Renal pelvis (tissue), 12 donors: ENCODE results near the gene MYO16. TPM values are rescaled to one million over a fixed set of nuclear protein-coding genes. Genes with fewer than 3 reads are reported as not detected.
A peak's percentile ranks its signal among the peaks of the same experiment; 100 is the strongest.

ENCODE experiments used
- DNase-seq: peaks from one replicate; pipeline ENCODE4 v3.0.0-alpha.2; 2013
- long read RNA-seq, 16 experiments: transcript quantifications; one replicate each; lab custom pipeline, GENCODE V29; 2026
- polyA plus RNA-seq, 3 donors: library from polyadenylated mRNA; unstranded; fragments of 120-200 nt; gene quantifications; one replicate each; pipeline ENCODE4 v1.2.1, GENCODE V29; 2013; ENCODE audit not compliant: insufficient read length in 3 of 3

The MYO16 gene
- polyA plus RNA-seq: under 1 TPM; 0.26 to 0.54 (median 0.52) TPM
- long read RNA-seq, donor 1: 0 reads
- long read RNA-seq, donor 2: 0 reads
- long read RNA-seq, donor 3: 0 reads
- long read RNA-seq, donor 4: 0 reads
- long read RNA-seq, donor 5: 0 reads
- long read RNA-seq, donor 6: 0 reads
- long read RNA-seq, donor 7: 0 reads
- long read RNA-seq, donor 8: 0 reads
- long read RNA-seq, donor 9: 0 reads
- long read RNA-seq, donor 10: 0 reads
- long read RNA-seq, donor 11: 0 reads
- long read RNA-seq, donor 12: 0 reads
- long read RNA-seq, donor 13: 0 reads
- long read RNA-seq, donor 14: 0 reads
- long read RNA-seq, donor 15: 0 reads
- long read RNA-seq, donor 16: 0 reads

DNA sequence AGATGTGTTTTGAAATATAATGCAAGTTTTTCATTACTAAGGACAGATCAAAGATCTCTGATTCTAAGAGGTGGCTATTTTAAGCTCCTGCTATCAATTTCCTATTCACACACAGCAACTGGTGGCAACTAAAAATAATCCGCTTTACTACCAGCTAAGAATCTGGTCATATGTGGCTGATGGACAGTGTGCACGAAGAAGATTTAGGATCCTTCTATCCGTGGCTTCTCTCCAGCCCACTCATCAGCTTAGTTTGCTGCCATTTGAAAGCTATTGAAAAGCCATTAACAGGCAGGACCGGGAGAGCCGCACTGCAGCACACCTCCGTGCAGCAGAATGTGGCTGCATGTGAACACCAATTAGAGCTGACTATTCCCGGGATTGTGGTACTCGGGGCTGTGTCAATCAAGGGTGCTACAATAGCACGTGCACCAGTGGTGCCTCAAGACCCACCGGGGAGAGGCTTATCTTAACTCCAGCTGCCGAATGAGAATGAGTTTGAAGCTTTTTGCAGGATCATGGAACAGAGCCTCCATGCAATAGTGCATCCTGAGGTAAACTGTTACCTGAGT is at the start of gene MYO16:
TSS of gene MYO16 (plus strand) at position 431 of the 572 bp plus-strand sequence. CDS start 234 bp downstream, outside the sequence.
- DNase-seq: no peak

DNA sequence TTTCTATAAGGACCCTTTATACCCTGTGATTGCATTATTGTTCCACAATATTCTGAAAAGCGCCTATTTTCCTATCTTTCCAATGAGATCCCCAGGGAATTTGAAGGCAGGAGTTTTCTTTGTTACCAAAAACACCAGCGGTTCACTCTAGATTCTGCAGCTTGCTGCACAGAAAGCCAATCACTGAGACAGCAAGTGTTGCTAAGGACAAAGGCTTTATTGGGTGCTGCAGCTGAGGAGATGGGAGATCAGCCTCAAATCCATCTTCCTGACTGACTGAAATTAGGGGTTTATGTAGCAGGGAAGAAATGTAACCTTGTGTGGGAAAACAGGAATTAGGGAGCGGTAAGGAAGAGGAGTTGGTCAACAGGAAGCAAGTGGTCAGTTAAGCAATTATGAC is 42.6 kb upstream of the MYO16 start:
- no peak for DNase-seq

DNA sequence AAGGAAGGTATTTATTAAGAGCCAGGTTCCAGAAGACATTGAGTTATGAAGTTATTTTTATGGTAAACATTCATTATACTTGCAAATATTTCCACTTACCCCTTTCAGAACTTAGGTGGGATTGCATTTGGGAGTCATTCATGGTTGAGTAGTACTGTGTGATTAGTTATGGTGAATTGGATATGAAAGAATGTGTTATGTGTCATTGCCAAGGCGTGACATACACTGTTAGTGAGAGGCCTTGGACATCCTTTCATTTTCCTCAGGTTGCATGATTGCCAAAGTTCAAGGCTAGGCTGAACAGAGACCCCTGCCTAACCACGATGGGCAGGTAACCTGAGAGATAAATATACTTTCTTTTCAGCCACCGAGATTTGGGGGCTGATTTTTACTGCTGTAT is 40.9 kb upstream of the MYO16 start:
- no peak for DNase-seq

DNA sequence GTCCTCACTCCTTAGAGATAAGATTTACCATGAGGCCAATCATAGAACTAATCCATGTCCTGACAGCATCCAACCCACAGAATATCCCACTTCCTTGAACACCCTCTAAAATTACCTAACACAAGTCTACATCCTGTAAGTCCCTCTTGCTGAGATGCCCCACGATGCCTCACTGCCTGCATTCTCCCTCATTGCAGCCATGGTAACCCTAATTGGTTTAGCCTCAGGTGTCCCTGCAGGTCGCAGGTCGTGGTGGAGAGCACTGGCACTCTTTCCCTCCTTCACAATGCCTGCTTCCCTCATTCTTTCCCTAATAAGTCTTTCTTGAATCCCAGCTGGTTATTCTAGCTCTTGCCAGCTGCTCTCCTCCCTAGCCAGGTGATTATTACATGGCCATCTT is 35.3 kb upstream of the MYO16 start:
- no peak for DNase-seq

DNA sequence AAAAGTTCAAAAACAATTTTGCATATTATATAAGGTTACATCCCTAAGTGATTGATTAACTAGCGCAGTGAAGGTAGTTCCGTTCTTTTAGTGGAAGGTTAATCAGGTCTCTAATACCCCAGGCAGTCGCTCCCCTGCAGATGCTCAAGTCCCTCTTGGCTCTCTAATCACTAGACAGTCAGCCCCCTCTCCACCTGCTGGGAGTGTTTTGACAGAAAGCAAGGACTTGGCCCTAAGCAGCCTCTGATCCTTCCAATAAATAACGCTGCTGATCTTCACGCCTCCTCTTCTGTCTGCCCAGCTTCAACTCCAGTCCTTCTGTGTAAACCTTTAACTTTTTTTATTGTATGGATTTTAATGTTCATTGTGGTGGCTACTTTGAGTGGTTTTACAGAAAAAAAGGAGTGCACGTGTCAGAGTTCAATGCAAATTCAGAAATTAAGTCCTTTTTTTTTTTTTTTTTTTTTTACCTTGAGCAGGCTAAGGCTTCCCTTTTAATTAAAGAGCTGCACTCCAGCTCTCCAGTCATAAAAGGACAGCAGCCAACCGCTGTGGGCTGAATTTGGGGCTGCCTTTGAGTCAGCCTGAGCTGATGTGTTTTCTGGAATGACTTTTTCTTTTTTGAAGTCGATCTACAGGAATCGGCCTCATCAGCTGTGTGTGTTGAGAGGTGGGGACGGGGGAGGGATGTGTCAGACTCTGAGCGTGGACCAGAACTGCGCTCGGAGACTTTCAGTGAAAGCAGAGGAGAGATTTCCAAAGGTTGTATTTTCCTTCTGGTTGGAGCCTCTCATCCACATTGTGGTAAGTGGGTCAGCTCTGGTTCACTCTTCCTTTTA is 33.8 kb upstream of the MYO16 start:
- no peak for DNase-seq

DNA sequence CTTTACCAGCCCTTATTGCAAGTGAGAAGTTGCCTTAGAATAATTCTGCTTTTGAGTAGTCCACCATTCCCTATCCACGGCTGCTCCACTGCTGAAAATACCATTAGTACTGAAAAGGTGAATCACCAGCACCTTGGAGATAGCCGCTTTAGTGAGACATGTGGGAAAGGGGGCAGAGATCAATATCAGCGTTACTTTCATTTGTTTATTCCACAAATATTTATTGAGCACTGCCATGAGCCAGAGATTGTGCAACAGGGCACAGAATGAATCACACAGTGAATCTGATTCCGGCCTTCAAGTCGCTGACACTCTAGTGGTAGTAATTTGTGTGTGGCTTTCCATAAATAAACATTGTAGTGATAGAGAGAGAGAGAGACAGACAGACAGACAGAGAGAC is 31.5 kb upstream of the MYO16 start:
- no peak for DNase-seq

DNA sequence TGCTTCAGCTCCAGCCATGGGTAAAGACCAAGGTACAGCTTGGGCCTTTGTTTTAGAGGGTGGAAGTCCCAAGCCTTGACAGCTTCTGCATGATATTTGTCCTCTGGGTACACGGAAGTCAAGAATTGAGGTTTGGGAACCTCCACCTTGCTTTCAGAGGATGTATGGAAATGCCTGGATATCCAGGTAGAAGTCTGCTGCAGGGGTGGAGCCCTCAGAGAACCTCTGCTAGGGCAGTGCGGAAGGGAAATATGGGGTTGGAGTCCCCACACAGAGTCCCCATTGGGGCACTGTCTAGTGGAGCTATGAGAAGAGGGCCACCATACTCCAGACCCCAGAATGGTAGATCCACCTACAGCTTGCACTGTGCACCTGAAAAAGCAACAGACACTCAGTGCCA is 23.0 kb upstream of the MYO16 start:
- no peak for DNase-seq

DNA sequence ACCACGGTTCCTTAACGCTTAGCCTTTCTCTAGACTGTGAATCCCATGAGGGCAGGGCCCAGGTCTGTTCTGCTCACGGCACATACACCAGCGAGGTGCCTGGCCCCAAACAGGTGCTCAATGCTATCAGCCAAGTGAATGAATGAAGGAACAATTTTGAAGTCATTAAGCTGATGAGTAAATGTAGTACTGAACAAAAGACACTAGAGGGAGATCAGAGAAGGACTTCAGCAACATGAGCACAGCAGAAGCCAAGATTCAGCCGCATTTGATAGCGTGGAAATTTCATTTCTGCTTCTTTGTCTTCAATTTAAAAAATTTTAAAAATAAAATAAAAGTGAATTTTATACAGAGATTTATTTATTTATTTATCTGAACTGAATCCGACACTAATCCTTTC is 20.1 kb upstream of the MYO16 start:
- peak; percentile 19 for DNase-seq

DNA sequence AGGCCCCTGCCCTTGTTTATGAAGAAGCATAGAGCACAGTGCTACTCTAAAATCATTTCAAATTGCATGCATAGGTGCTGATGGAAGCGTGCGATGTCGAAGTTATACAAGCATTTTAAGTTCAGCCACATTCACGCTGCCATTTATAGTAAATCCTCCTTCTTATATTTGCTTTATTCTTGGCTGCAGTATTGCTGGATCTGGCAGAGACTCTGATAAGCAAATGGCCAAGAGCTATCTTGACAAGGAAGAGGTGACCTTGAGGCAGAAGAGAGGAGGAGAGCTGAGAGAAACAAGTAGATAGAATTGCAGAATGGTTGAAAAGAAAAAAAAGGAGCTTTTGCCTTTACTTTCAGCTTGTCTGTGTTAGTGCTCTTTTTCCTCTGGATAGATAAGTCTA is 18.9 kb upstream of the MYO16 start:
- DNase-seq: no peak

DNA sequence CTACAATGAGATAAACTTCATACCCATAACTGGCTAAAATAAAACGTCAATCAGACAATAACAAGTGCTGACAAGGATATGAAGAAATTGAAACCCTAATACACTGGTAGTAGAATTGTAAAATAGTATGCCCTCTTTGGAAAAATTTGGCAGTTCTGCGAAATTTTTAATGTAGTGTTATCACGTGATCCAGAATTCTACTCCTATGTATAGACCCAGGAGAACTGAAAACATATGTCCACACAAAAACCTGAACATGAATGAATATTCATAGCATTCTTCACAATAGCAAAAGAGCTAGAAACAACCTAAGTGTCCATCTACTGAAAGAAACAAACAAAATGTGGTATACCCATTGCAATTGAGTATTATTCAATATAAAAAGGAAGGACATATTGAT is 14.2 kb upstream of the MYO16 start:
- no peak for DNase-seq

DNA sequence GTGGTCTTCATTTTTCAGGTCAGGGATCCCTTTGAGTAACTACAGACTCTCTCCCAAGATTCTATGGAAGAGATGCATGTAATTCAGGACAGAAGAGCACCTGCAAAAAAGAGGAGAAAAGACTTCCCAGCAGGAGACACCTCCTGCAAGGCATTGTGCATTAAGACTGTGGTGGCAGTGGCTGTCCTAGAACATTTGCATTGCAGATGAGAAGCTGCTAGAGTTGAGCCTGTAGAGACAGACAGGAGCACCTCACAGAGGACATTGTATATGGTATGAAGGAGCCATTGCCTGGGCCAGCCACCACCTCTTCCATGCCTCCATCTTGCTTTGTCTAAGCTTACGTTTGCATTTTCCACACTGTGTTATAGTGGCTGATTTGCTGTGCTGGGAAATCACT is 11.2 kb upstream of the MYO16 start:
- no peak for DNase-seq

DNA sequence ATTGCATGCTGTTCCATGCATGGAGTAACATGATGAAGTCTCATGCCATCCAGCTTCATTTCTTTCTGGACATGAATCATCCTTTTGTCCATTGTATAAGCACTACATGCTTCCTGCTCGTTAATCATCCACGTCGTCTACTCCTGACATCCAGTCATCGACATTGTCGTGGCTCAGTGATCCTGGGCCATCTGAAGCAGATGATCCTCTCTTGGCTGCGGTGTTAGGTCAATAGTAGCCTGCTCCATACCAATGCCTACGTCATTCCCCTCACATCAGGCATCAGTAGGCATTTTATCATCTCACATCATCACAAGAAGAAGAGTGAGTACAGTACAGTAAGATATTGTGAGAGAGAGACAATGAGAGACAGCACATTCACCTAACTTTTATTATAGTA is 7.9 kb upstream of the MYO16 start:
- no peak for DNase-seq

DNA sequence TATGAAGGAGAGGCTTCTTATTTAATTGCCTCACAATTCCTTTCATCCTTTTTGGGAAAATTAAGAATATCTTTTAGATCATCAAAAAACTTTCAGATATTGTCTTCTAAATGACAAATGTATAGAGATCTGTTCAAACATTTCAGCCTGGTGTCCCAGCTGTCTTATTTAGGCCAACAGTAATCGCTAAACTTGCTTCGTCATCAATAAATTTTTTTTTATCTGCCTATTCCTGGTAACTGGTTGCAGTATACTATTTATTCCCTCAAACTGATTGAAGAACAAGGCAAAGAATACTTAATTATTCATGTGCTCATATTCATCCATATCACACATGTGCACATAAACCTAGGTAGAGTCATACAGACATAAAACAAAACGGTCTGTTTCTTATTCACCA is 5.3 kb upstream of the MYO16 start:
- DNase-seq: no peak

DNA sequence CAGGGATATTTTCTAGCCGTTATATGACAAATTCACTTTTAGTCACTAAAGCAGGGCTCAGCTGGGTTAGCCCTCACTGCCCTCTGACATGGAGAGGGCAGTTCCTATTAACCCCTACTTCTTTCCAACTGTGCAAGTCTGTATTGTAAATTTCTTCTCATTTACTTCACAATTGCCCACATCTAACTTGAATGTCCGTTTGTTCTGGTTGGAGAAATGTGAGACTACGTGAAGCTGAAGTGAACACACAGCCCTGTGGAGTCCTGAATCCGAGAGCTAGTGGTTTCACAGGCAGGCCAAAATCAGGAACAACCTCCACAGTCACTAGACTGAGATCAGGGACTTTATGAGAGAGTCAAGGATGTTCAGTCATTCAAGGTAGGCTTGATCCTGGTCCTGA is 4.4 kb upstream of the MYO16 start:
- DNase-seq: no peak

DNA sequence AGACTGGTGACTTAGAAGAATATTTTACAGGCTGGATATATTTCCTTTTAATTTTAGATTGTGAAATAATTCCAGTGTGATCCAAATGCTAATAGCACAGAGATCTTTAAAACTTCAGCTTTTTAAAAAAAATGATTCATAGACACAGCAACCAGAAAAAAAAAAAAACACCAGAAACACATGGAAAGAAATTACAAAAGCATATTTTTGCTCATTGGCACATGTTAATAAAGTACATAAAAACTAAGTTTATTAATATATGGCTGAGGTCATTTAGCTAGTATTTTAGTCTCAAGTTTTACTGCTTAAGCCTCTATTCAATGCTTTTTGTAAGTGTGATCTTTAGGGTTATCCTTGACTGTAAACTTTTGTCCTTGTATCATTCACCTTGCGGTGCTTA is 577 bp downstream of the MYO16 start:
- no peak for DNase-seq

DNA sequence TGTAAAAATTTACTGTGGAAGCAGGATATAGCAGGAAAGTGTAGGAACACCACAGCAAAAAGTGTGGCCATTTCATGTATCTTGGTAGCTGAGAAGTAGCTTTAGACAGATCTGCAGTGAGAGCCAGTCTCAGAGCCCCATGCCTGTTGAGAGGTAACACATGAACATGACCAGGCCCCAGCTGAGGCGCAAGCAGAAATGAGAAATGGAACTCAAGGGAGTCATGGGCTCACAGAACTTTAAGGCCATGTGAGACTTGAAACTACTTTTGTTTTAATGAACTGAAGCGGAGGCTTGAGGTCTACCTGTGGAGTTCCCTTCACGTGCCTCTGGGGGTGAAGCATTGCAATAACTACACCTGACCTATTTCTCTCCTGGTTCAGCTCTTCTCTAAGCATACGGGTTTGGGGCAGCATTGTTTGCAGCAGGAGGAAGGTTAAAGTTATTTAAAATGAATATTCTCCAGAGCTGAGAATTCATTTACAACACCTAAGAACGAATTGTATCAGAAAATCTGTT is 3.3 kb downstream of the MYO16 start:
- DNase-seq: no peak

DNA sequence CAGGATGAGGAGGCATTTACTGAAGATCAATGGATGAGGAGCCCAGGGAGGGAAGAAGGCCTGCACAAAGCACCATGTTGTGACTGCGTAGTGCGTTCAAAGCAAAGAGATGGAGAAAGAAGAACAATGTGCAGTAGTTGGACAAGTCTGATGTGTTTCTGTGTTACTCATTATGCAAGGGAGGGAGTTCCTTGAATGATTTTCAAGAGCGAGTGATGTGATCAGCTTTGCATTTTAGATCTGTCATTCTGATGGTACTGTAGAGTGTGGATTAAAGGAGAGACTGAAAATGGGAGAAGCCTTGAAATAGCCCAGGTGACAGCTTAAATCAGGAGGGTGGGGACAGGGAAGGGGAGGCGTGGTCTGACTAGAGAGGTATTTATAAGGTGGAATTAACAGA is 9.5 kb downstream of the MYO16 start:
- DNase-seq: no peak

DNA sequence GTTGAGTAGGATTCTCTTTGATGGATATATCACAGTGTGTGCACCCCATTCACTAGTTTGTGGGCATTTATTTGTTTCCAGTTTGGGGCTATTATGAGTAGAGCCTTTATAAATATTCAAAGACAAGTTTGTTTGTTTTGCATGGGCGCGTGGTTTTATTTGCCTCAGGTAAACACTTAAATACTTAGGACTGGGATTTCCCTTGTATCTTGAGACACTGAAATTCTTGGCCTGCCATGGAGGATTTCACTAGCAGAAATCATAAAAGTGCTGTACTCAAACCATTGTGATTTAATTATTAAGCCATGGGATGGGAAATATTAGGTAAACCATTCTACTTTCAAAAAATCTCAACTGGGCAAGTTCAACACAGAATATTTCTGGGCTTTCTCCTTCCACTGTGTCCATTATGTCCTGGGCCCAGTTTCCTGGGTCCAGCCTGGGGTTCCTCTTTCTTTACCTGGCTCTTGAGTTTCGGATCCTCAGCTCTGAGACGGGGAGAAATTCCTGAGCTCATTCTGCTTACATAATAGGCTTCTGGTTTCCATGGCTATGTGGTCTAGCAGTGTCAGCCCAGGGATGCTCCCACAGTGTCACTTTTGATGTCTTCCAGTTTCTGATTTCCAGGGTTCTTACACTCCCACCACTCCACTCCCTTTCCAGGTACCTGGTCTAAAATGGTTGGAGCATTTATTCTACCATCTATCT is 14.4 kb downstream of the MYO16 start:
- no peak for DNase-seq

DNA sequence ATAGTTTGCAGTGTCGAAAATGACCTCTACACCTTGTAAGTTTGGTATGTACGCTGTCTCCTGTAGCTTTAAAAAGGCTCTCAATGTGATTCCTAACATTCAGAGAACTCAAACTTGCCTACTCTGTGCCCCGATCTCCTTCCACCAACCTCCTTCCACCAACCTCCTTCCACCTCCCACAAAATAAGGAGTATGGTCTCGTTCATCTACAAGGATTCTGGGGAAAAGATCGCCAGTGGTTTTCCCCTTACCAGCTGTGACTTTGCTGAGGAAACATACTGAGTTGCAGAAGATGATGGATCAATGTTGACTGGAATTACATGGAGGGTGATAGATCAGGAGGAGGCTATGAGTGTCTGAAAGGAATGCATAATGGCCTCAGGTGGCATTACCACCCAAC is 16.0 kb downstream of the MYO16 start:
- DNase-seq: no peak

DNA sequence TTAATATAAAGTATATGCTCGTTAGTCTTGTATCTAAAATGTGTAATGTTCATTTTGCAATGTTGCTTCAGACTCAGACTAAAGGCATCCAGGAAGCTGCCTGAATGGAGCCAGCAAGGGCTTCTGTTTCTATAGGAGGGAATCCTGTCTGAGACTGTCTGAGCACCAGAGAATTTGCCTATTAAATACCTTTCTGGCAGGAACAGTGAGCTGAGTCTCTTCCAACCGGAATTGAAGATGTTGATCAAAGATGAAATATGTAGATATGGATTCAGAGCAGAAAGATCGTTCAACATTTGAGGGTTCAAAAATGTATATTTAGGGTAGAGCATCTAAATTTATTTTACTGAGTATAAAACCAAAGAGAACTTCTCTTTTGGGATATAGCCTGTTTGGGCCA is 20.9 kb downstream of the MYO16 start:
- DNase-seq: no peak

DNA sequence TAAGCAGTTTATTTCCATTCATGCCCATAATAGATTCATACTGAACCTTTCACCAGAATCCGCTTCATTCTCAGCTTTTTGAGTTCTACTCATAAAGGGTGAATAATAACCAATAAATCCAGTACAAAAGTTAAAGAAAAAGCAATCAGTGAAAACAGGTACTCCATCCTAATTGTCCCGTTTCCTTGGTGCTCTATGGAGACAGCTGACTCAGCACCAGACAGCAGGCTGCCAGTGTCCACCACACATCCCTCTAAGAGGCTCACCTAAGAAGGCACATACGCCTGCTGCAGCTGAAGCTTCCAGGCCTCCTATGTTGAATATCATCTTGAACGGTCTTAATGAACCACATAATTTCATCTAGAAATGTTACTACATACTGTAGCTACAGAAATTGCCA is 27.3 kb downstream of the MYO16 start:
- DNase-seq: no peak

DNA sequence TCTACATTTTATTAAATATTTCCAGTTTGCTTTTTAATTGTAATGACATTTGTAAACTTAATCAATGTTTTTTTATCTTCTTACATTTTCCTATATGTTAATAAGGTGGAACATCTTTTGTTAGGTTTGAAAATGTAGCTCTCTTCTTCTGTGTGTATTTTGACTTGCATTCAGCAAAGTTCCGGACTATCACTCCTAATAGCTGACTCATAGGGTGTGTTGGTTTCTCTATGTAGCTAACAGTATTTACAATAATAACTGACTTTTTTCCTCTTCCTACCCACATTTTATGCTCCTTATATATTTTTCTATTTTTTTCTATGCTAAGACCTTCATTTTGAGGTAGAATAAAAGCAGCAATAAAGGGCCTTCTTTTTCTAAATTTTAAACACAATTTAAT is 28.1 kb downstream of the MYO16 start:
- DNase-seq: no peak
